Measurements from ENCODE around the gene CDCP1. TPM values are rescaled to one million over a fixed set of nuclear protein-coding genes. Genes with fewer than 3 reads are reported as not detected.

CDCP1 gene
- total and polyA plus RNA-seq, 12 donors, result 0.27 to 4.3 (median 1.6) TPM

- Histone ChIP-seq H3K4me1 (replicated peaks in 1 of 2) (no peaks in the 10 kb centered on the region), H3K9me3 (replicated peaks in 1 of 3) (no peaks in the 10 kb centered on the region), H3K36me3 (replicated peaks in 1 of 2) (no peaks in the 10 kb centered on the region), H3K4me3 (no peak overlapping the region), H3K27ac (no peak overlapping the region), H3K27me3 (no peaks in the 10 kb centered on the region)
- intact Hi-C loops (cut with DNase I), result no loop called here
- no peak for TF ChIP-seq POLR2A (IDR thresholded peaks at IDR 0.05)
- WGBS, 4 donors, result 67 to 86% (median 77%) methylated on average over 2 to 3 of the region's 3 CpGs
- DNase-seq, result no peak
Observed at GRCh38 chr3:45124352-45124751, 21.8 kb downstream of the CDCP1 start.

DNA sequence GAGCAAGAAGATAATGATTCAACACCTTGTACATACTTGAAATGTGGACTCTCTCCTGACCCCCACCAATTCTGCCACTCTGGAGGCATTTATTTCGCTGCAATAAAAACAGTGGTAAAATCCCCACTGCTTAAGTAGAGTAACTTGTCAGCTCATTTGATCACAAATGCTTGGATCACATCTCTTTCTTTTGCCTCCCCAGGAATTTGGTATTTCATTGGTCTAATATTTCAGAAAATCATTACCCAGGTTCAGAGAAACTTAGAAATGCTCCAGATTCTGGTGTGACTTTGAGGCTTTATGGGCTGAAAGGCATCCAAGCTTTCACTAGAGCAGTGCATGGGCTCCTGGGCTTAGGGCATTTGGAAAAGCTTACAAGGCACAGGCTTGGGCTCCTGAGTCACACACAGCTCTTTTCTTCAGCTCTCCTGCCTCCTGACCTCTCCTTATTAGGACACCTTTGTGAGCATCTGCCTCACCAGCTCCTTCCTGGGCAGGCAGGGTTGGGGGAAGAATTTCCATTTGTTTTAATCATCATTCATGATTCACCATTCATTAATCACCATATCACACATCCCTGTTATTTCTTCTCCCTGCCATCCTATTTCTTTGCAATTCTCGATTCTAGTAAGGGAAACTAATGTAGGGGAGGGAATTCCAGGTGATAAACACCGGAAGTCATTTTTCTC is 22.5 kb downstream of the CDCP1 start:
- Histone ChIP-seq H3K4me1 (replicated peaks in 1 of 2) (no peaks in the 10 kb centered on the region), H3K27ac (no peak overlapping the region), H3K27me3 (no peaks in the 10 kb centered on the region), H3K9me3 (replicated peaks in 1 of 3) (no peaks in the 10 kb centered on the region), H3K4me3 (no peak overlapping the region), H3K36me3 (replicated peaks in 1 of 2) (no peaks in the 10 kb centered on the region)
- intact Hi-C loops (cut with DNase I), result no loop called here
- WGBS, 4 donors, result 61 to 79% (median 73%) methylated on average over 3 of the region's 3 CpGs
- TF ChIP-seq, protein P1, sequence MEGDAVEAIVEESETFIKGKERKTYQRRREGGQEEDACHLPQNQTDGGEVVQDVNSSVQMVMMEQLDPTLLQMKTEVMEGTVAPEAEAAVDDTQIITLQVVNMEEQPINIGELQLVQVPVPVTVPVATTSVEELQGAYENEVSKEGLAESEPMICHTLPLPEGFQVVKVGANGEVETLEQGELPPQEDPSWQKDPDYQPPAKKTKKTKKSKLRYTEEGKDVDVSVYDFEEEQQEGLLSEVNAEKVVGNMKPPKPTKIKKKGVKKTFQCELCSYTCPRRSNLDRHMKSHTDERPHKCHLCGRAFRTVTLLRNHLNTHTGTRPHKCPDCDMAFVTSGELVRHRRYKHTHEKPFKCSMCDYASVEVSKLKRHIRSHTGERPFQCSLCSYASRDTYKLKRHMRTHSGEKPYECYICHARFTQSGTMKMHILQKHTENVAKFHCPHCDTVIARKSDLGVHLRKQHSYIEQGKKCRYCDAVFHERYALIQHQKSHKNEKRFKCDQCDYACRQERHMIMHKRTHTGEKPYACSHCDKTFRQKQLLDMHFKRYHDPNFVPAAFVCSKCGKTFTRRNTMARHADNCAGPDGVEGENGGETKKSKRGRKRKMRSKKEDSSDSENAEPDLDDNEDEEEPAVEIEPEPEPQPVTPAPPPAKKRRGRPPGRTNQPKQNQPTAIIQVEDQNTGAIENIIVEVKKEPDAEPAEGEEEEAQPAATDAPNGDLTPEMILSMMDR (IDR thresholded peaks at IDR 0.05), result no peak
- DNase-seq, result no peak

DNA sequence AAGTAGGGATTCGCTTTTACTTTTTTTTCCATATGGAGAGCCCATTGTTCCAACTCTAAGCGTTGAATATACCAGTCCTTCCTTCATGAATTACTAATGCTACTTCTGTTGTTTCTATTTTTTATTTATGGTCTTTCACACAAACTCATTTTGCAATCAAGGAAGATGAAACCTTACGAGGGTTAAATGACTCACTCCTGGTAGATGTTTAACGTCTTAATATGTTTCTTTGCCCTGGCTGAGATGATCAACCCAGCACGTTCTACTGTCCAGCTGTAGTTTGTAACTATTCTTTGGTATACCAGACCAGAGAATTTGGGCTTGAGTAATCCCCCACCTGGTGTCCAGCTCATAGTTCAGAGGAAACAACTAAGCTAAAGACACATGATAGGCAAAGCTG is 23.1 kb downstream of the CDCP1 start:
- intact Hi-C loops (cut with DNase I), result no loop called here
- no peaks in the 10 kb centered on the region for H3K9me3 ChIP-seq (replicated peaks in 1 of 3)
- H3K4me1 ChIP-seq (replicated peaks in 1 of 2), result no peaks in the 10 kb centered on the region
- no peak for TF ChIP-seq POLR2A (IDR thresholded peaks at IDR 0.05)
- TF ChIP-seq, protein P1 (IDR thresholded peaks at IDR 0.05), result no peak
- 45 to 57% (median 50%) methylated on average over 5 of the region's 5 CpGs for WGBS, 4 donors
- no peak for DNase-seq
- no peak overlapping the region for H3K4me3 ChIP-seq
- no peaks in the 10 kb centered on the region for H3K36me3 ChIP-seq (replicated peaks in 1 of 2)
- no peak overlapping the region for H3K27ac ChIP-seq
- H3K27me3 ChIP-seq, result no peaks in the 10 kb centered on the region

- TF ChIP-seq, protein P1 (IDR thresholded peaks at IDR 0.05), result no peak
- no peak for TF ChIP-seq POLR2A (IDR thresholded peaks at IDR 0.05)
- intact Hi-C loops (cut with DNase I), result no loop called here
- Histone ChIP-seq H3K4me1 (replicated peaks in 1 of 2) (no peaks in the 10 kb centered on the region), H3K27me3 (no peaks in the 10 kb centered on the region), H3K4me3 (no peak overlapping the region), H3K36me3 (replicated peaks in 1 of 2) (no peaks in the 10 kb centered on the region), H3K9me3 (replicated peaks in 1 of 3) (no peaks in the 10 kb centered on the region), H3K27ac (no peak overlapping the region)
- WGBS, 4 donors, result 77 to 83% (median 80%) methylated on average over 12 of the region's 12 CpGs
- DNase-seq, result no peak
Observed at GRCh38 chr3:45120359-45121158, 25.6 kb downstream of the CDCP1 start.
